GM06990 (cell line): Measurements from ENCODE around the gene MRC1.
"Not testable (repeated sequence)": the region's sequence is repeated elsewhere in the genome, so short reads cannot be mapped to it uniquely, and the experiment has no call there.

Experiments used
- DNase-seq: peaks from one replicate; pipeline ENCODE4 v3.0.0-alpha.2; 2011; ENCODE audit not compliant: insufficient read length; ENCODE audit errors: extremely low read depth
- H3K27me3 ChIP-seq: replicated peaks from 2 replicates; pipeline ENCODE4 v1.6.0; 2011; ENCODE audit warnings: low read length; ENCODE audit not compliant: control insufficient read depth, insufficient read depth
- H3K36me3 ChIP-seq: 2 replicates; pipeline ENCODE4 v1.5.1; 2011; ENCODE audit warnings: low read length; ENCODE audit not compliant: control insufficient read depth, insufficient read depth
- H3K4me3 ChIP-seq: replicated peaks from 2 replicates; pipeline ENCODE4 v1.5.1; 2011; ENCODE audit warnings: low read depth, mild to moderate bottlenecking, control low read depth, low read length
- CTCF ChIP-seq: IDR thresholded peaks from 2 replicates; pipeline ENCODE4 v1.5.1; 2011; ENCODE audit warnings: low read length, control low read depth, mild to moderate bottlenecking, inconsistent platforms; ENCODE audit not compliant: insufficient read depth, poor library complexity, severe bottlenecking

Gene MRC1

GRCh38 chr10:17943033-17943745 lies 134.0 kb downstream of the MRC1 start:
- Histone ChIP-seq H3K36me3 (no peaks in the 10 kb centered on the region), H3K4me3 (no peak overlapping the region), H3K27me3 (no peaks in the 10 kb centered on the region)
- DNase-seq: no peak
- no peak for TF ChIP-seq CTCF

DNA sequence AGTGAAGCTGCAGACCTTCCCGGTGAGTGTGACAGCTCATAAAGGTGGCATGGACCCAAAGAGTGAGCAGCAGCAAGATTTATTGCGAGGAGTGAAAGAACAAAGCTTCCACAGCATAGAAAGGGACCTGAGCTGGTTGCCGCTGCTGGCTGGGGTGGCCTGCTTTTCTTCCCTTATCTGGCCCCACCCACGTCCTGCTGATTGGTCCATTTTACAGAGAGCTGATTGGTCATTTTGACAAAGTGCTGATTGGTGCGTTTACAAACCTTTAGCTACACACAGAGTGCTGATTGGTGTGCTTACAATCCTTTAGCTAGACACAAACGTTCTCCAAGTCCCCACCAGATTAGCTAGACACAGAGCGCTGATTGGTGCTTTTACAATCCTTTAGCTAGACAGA lies 141.1 kb downstream of the MRC1 start:
- H3K36me3 ChIP-seq, H3K4me3 ChIP-seq: not testable (repeated sequence)

GRCh38 chr10:17950726-17951125 lies 141.6 kb downstream of the MRC1 start:
- DNase-seq: no peak
- Histone ChIP-seq H3K27me3 (no peaks in the 10 kb centered on the region), H3K4me3 (no peak overlapping the region), H3K36me3 (no peaks in the 10 kb centered on the region)
- TF ChIP-seq CTCF: no peak

More for the DNA sequence above, 141.1 kb downstream of the MRC1 start:
- not testable (repeated sequence) for DNase-seq, H3K27me3 ChIP-seq

- Histone ChIP-seq H3K4me3 (no peak within 1 kb of the TSS), H3K36me3 (no peaks in the 10 kb centered on the region), H3K27me3 (no peaks in the 10 kb centered on the region)
- TF ChIP-seq CTCF: no peak
- no peak for DNase-seq
Measured at GRCh38 chr10:17951868-17952371, 142.8 kb downstream of the MRC1 start, which contains the start of gene SLC39A12. SLC39A12 (plus strand) TSS chr10:17951918; CDS start chr10:17953277, 1,359 bp downstream.

DNA sequence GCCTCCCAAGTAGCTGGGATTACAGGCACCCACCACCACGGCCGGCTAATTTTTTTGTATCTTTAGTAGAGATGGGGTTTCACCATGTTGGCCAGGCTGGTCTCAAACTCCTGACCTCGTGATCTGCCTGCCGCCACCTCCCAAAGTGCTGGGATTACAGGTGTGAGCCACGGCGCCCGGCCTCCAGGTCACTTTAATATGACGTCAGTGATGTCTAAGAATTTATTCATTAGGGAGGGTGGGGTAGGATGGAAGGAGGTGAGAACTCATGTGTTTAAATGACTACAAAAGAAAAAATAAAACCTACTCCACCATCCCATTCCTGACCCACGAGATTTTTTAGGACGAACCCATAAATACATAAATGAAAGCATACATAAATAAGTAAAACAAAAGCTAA lies 145.2 kb downstream of the MRC1 start:
- not testable (repeated sequence) for H3K36me3 ChIP-seq, H3K4me3 ChIP-seq, H3K27me3 ChIP-seq, DNase-seq

- Histone ChIP-seq H3K27me3 (no peaks in the 10 kb centered on the region), H3K36me3 (no peaks in the 10 kb centered on the region), H3K4me3 (no peak overlapping the region)
- TF ChIP-seq CTCF: no peak
- DNase-seq: no peak
Measured at GRCh38 chr10:17954861-17955260, 145.7 kb downstream of the MRC1 start.
